Measurements from ENCODE around the gene IL36B. TPM values are rescaled to one million over a fixed set of nuclear protein-coding genes. Genes with fewer than 3 reads are reported as not detected.

Gene IL36B
- total and polyA plus RNA-seq, 10 donors: not detected

DNA sequence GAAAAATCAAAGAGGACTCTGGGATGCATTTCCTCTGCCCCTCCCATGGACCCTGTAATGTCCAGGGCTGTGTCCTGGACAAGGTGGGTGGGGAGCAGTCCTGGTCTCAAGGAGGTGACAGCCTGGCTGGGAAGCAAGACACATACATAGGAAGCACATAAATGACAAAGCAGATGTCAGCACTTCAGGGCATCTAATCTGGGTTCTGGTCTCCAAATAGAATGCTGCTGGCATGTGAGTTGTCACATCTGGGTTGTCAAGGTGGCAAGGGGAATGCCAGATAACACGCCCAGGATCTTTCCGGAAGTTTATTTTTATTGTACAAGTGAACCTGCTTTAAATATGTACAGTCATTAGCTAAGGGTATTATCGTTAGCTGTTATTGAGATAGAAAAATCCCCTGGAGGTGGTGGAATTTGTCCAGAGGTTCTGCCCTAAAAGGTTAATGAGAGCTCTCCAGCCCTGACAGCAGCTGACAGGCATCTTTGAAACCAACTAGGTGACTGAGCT, 20.7 kb upstream of the IL36B start:
- no peak for TF ChIP-seq POLR2A (IDR thresholded peaks at IDR 0.05)
- TF ChIP-seq, protein P1, sequence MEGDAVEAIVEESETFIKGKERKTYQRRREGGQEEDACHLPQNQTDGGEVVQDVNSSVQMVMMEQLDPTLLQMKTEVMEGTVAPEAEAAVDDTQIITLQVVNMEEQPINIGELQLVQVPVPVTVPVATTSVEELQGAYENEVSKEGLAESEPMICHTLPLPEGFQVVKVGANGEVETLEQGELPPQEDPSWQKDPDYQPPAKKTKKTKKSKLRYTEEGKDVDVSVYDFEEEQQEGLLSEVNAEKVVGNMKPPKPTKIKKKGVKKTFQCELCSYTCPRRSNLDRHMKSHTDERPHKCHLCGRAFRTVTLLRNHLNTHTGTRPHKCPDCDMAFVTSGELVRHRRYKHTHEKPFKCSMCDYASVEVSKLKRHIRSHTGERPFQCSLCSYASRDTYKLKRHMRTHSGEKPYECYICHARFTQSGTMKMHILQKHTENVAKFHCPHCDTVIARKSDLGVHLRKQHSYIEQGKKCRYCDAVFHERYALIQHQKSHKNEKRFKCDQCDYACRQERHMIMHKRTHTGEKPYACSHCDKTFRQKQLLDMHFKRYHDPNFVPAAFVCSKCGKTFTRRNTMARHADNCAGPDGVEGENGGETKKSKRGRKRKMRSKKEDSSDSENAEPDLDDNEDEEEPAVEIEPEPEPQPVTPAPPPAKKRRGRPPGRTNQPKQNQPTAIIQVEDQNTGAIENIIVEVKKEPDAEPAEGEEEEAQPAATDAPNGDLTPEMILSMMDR (IDR thresholded peaks at IDR 0.05 in 8 of 11, conservative IDR thresholded peaks at IDR 0.05 in 3 of 11): no peak
- no peak for TF ChIP-seq POLR2AphosphoS5 (IDR thresholded peaks at IDR 0.05)
- Histone ChIP-seq H3K4me3 (no peak overlapping the region), H3K27me3 (replicated peaks in 1 of 7) (peaks cover 0 to 10% (median 0%) of the 10 kb centered on the region in 7 donors), H3K9me3 (no peaks in the 10 kb centered on the region), H3K36me3 (no peaks in the 10 kb centered on the region), H3K4me1 (no peaks in the 10 kb centered on the region), H3K27ac (no peak overlapping the region)
- 75 to 82% (median 78%) methylated on average over 3 of the region's 3 CpGs for WGBS, 5 donors
- DNase-seq: no peak
- intact Hi-C loops (cut with DNase I; ENCODE audit: low total_unique reads): no loop called here

DNA sequence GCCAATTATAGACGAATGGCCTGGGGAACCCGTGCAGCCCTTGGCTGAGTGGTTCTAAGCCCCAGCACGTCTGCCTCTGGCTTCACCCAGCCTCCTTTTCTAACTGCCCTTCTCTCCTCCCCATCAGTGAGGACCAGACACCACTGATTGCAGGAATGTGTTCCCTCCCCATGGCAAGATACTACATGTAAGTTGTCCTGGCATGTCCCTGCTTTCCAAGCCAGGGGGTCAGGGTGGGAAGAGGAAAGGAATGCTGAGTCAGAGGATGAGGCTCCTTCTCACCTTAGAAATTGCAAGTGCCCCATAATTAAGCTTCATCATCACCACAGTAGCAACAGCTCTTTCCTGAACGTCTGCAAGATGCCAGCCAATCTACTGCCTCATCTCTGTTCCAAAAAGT, 19.9 kb upstream of the IL36B start:
- peaks cover 0 to 10% (median 0%) of the 10 kb centered on the region in 7 donors for H3K27me3 ChIP-seq (replicated peaks in 1 of 7)
- TF ChIP-seq POLR2A (IDR thresholded peaks at IDR 0.05): no peak
- TF ChIP-seq, protein P1 (IDR thresholded peaks at IDR 0.05 in 8 of 11, conservative IDR thresholded peaks at IDR 0.05 in 3 of 11): no peak
- TF ChIP-seq POLR2AphosphoS5 (IDR thresholded peaks at IDR 0.05): no peak
- 48 to 78% (median 60%) methylated on average over 4 of the region's 4 CpGs for WGBS, 5 donors
- DNase-seq: no peak
- no peaks in the 10 kb centered on the region for H3K4me1 ChIP-seq
- intact Hi-C loops (cut with DNase I; ENCODE audit: low total_unique reads): no loop called here
- H3K36me3 ChIP-seq: no peaks in the 10 kb centered on the region
- no peaks in the 10 kb centered on the region for H3K9me3 ChIP-seq
- H3K4me3 ChIP-seq: no peak overlapping the region
- H3K27ac ChIP-seq: no peak overlapping the region

DNA sequence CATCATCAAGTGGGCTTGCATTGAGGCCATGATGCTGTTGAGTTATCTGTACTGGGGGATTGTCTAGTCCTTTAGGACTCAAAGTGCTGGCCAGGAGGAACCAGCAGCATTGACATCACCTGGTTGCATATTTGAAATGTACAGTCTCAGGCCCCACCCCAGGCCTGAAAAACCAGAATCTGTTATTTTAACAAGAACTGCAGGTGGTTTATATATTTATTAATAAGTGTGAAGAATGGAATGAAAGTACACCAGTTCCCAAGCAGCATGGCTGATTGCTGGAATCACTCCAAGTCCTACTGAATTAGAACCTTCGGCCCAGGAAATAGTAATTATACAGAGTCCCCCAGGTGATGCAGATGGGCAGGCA, 17.9 kb upstream of the IL36B start:
- H3K27ac ChIP-seq: no peak overlapping the region
- intact Hi-C loops (cut with DNase I; ENCODE audit: low total_unique reads): no loop called here
- DNase-seq: no peak
- H3K9me3 ChIP-seq: no peaks in the 10 kb centered on the region
- no peak overlapping the region for H3K4me3 ChIP-seq
- 81 to 93% (median 86%) methylated on average over 1 of the region's 1 CpG for WGBS, 5 donors
- H3K36me3 ChIP-seq: no peaks in the 10 kb centered on the region
- no peaks in the 10 kb centered on the region for H3K4me1 ChIP-seq
- no peak for TF ChIP-seq POLR2A (IDR thresholded peaks at IDR 0.05)
- peaks cover 0 to 10% (median 0%) of the 10 kb centered on the region in 7 donors for H3K27me3 ChIP-seq (replicated peaks in 1 of 7)

DNA sequence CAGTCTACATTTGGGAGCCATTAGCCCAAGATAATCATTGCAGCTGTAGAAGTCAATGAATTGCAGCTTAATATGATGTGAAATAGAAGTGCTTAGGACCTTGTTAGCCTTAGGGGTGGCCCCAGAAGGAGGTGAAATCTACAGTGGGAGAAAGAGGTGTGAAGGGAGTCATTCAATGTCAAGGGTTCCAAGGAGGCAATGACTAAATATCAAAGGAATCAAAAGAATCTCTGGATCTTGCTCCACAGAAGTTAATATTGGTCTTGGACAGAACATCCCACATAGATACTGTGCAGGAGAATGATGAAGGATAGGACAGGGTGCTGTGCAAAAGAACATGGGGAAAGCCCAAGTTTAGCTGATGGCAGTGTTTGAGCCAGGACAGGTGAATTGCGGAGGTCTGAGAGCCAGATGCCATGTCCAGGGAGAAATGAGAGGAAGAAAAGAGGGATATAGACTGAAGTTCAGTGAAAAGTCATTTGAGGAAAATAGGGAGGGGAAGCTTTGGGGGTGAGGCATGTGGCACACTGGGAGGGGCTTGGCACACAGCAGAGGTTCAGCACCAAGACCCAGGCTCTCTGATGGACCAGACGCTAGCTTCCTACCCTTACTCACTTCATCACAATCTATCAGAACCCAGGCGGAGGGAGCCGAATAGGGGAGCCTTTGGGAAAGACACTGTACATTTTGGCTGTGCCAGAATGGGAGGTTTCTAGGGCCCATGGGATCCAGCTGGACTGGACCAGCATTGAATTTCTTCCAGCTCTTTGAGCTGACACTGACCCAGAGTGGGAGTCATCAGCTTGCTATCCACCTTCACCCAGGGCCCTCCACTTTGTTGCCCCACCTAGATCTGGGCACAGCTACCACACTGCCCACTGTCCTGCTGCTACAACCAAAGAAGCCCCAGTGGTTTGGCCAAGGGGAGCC, 17.3 kb upstream of the IL36B start:
- no peak for TF ChIP-seq POLR2AphosphoS5 (IDR thresholded peaks at IDR 0.05)
- no peak for TF ChIP-seq POLR2A (IDR thresholded peaks at IDR 0.05)
- TF ChIP-seq, protein P1 (IDR thresholded peaks at IDR 0.05 in 8 of 11, conservative IDR thresholded peaks at IDR 0.05 in 3 of 11): no peak
- no peaks in the 10 kb centered on the region for H3K4me1 ChIP-seq
- WGBS, 5 donors: 85 to 97% (median 93%) methylated on average over 4 of the region's 4 CpGs
- no peak overlapping the region for H3K4me3 ChIP-seq
- peaks cover 0 to 7% (median 0%) of the 10 kb centered on the region in 7 donors for H3K27me3 ChIP-seq (replicated peaks in 1 of 7)
- DNase-seq: no peak
- intact Hi-C loops (cut with DNase I; ENCODE audit: low total_unique reads): no loop called here
- no peaks in the 10 kb centered on the region for H3K9me3 ChIP-seq
- no peak overlapping the region for H3K27ac ChIP-seq
- H3K36me3 ChIP-seq: no peaks in the 10 kb centered on the region

Measured in spleen (tissue), 11 donors.